Duodenal mucosa (tissue), 2 donors: ENCODE results near the gene CSNK1G3.

Source experiments
- H3K27ac ChIP-seq: one replicate; pipeline ENCODE4 v1.7.0; 2013; ENCODE audit warnings: low read depth, low read length
- H3K27me3 ChIP-seq, 2 donors: one replicate each; pipeline ENCODE4 v1.7.0; 2013; ENCODE audit warnings: low read length in 2 of 2, control low read depth in 1 of 2; ENCODE audit not compliant: insufficient read depth in 2 of 2, control insufficient read depth in 1 of 2
- H3K36me3 ChIP-seq, 2 donors: one replicate each; pipeline ENCODE4 v1.7.0; 2013; ENCODE audit warnings: low read length in 2 of 2, control low read depth in 1 of 2; ENCODE audit not compliant: insufficient read depth in 2 of 2, control insufficient read depth in 1 of 2
- H3K4me1 ChIP-seq, 2 donors: one replicate each; pipeline ENCODE4 v1.7.0; 2013; ENCODE audit warnings: low read length in 2 of 2, control low read depth in 1 of 2; ENCODE audit not compliant: insufficient read depth in 2 of 2, control insufficient read depth in 1 of 2
- H3K4me3 ChIP-seq, 2 donors: one replicate each; pipeline ENCODE4 v1.7.0; 2013; ENCODE audit warnings: low read length in 2 of 2, low read depth in 1 of 2
- H3K9ac ChIP-seq, 2 donors: one replicate each; pipeline ENCODE4 v1.7.0; 2013; ENCODE audit warnings: low read length in 2 of 2, low read depth in 1 of 2
- H3K9me3 ChIP-seq, 2 donors: one replicate each; pipeline ENCODE4 v1.7.0; 2013; ENCODE audit warnings: low read length in 2 of 2, control low read depth in 1 of 2; ENCODE audit not compliant: control insufficient read depth in 1 of 2

Gene CSNK1G3

GRCh38 chr5:123664961-123665360, 153.0 kb downstream of the CSNK1G3 start:
- Histone ChIP-seq H3K27ac (no peak overlapping the region), H3K9me3 (peaks cover 5 to 11% of the 10 kb centered on the region in 2 donors), H3K36me3 (no peaks in the 10 kb centered on the region), H3K4me1 (no peaks in the 10 kb centered on the region), H3K27me3 (no peaks in the 10 kb centered on the region), H3K9ac (no peak overlapping the region), H3K4me3 (no peak overlapping the region)

- H3K9me3 ChIP-seq, result peaks cover 5 to 11% of the 10 kb centered on the region in 2 donors
- H3K4me1 ChIP-seq, result no peaks in the 10 kb centered on the region
- no peaks in the 10 kb centered on the region for H3K36me3 ChIP-seq
- H3K4me3 ChIP-seq, result no peak overlapping the region
- no peak overlapping the region for H3K9ac ChIP-seq
- no peak overlapping the region for H3K27ac ChIP-seq
- no peaks in the 10 kb centered on the region for H3K27me3 ChIP-seq
Measured at GRCh38 chr5:123665822-123666371, 153.9 kb downstream of the CSNK1G3 start.
